H1 (cell line): Measurements from ENCODE around the gene INSM2. TPM values are rescaled to one million over a fixed set of nuclear protein-coding genes. Genes with fewer than 3 reads are reported as not detected.
A peak's percentile ranks its signal among the peaks of the same experiment; 100 is the strongest.

Source experiments
- CTCF ChIA-PET: fragments of 300-600 bp; sonication (Branson Sonifier 250); formaldehyde crosslinking; loops from one replicate; lab custom pipeline; 2021; ENCODE audit not compliant: partially characterized antibody; lab: Charles Lee
- POLR2A ChIA-PET: fragments of 300-600 bp; sonication (Branson Sonifier 250); formaldehyde crosslinking; loops from one replicate; lab custom pipeline; 2021; ENCODE audit warnings: inconsistent platforms; ENCODE audit not compliant: partially characterized antibody; lab: Charles Lee
- DNase-seq, 2 experiments: peaks; one replicate each; pipeline versions ENCODE4 v3.0.0 to v3.0.0-alpha.2; 2010 to 2022; ENCODE audit warnings: low spot score in 2 of 2, low read depth in 1 of 2, mixed read lengths in 1 of 2
- FAIRE-seq: peaks from 2 replicates; lab custom pipeline; 2011; peaks lifted over from hg19 to GRCh38; lab: Jason Lieb, UNC
- H2AFZ ChIP-seq: 2 replicates; pipeline ENCODE4 v1.8.1; 2012; ENCODE audit warnings: low read length, inconsistent platforms
- H2AK5ac ChIP-seq: 2 replicates; pipeline ENCODE4 v1.6.1; 2013; ENCODE audit warnings: low read depth, low read length
- H2BK120ac ChIP-seq: replicated peaks from 2 replicates; pipeline ENCODE3; 2013; ENCODE audit warnings: low read depth, low read length, inconsistent platforms
- H2BK12ac ChIP-seq: 2 replicates; pipeline ENCODE4 v1.6.1; 2013; ENCODE audit warnings: low read depth, low read length
- H2BK15ac ChIP-seq: 2 replicates; pipeline ENCODE4 v1.6.1; 2013; ENCODE audit warnings: low read length
- H2BK20ac ChIP-seq: 2 replicates; pipeline ENCODE4 v1.6.1; 2013; ENCODE audit warnings: low read length
- H2BK5ac ChIP-seq: 2 replicates; pipeline ENCODE4 v1.6.1; 2013; ENCODE audit warnings: low read depth, low read length
- H3K14ac ChIP-seq: 2 replicates; pipeline ENCODE4 v1.6.1; 2013; ENCODE audit warnings: inconsistent platforms; ENCODE audit not compliant: insufficient read length
- H3K18ac ChIP-seq: 2 replicates; pipeline ENCODE4 v1.6.1; 2013; ENCODE audit warnings: low read length; ENCODE audit errors: extremely low read depth
- H3K23ac ChIP-seq: 2 replicates; pipeline ENCODE4 v1.6.1; 2013; ENCODE audit warnings: inconsistent platforms; ENCODE audit not compliant: insufficient read length
- H3K23me2 ChIP-seq: 2 replicates; pipeline ENCODE4 v1.6.1; 2013; ENCODE audit warnings: low read depth, low read length
- H3K27ac ChIP-seq: 2 replicates; pipeline ENCODE4 v1.6.1; 2011; ENCODE audit warnings: low read depth, low read length, inconsistent platforms
- H3K27me3 ChIP-seq, 4 experiments: replicated peaks in 1 of 4; 1 replicate in 1 of 4; 2 replicates in 3 of 4; pipeline versions ENCODE4 v1.6.1 to v1.8.1; 2011 to 2013; ENCODE audit warnings: low read length in 3 of 4, mild to moderate bottlenecking in 3 of 4, inconsistent platforms in 2 of 4, mixed read lengths in 2 of 4, moderate library complexity in 1 of 4; ENCODE audit not compliant: control insufficient read depth in 3 of 4, insufficient read depth in 3 of 4; ENCODE audit errors: extremely low read depth in 1 of 4
- H3K36me3 ChIP-seq, 4 experiments: 2 replicates each; pipeline versions ENCODE4 v1.6.1 to v1.8.1; 2011 to 2013; ENCODE audit warnings: mild to moderate bottlenecking in 4 of 4, low read length in 3 of 4, moderate library complexity in 2 of 4, control low read depth in 1 of 4, inconsistent platforms in 1 of 4; ENCODE audit not compliant: insufficient read depth in 4 of 4, control insufficient read depth in 2 of 4
- H3K4ac ChIP-seq: replicated peaks from 2 replicates; pipeline ENCODE3; 2013; ENCODE audit warnings: low read length, low read depth, mixed read lengths, inconsistent platforms; ENCODE audit not compliant: insufficient read length
- H3K4me1 ChIP-seq, 4 experiments: replicated peaks in 1 of 4; 1 replicate in 1 of 4; 2 replicates in 3 of 4; pipeline versions ENCODE4 v1.6.1 to v1.8.1; 2011 to 2013; ENCODE audit warnings: low read length in 3 of 4, inconsistent platforms in 2 of 4, mixed read lengths in 1 of 4; ENCODE audit not compliant: insufficient read depth in 4 of 4, control insufficient read depth in 3 of 4
- H3K4me2 ChIP-seq, 2 experiments: 2 replicates each; pipeline versions ENCODE4 v1.6.1 to v1.8.1; 2011 to 2013; ENCODE audit warnings: low read depth in 2 of 2, low read length in 2 of 2, control low read depth in 1 of 2, inconsistent platforms in 1 of 2, mild to moderate bottlenecking in 1 of 2; ENCODE audit not compliant: insufficient read depth in 1 of 2
- H3K4me3 ChIP-seq, 4 experiments: fragments of 200-600, 300-600 bp in 1 of 4; sonication (generic), shearing (Covaris generic), sonication (Bioruptor Twin) in 1 of 4; 2 replicates each; pipeline versions ENCODE4 v1.5.1 to v1.8.1; 2011 to 2016; ENCODE audit warnings: low read length in 4 of 4, low read depth in 3 of 4, control low read depth in 2 of 4, inconsistent platforms in 2 of 4, mild to moderate bottlenecking in 2 of 4, mixed read lengths in 1 of 4, moderate library complexity in 1 of 4; ENCODE audit not compliant: insufficient read depth in 2 of 4; ENCODE audit errors: extremely low read depth in 1 of 4
- H3K56ac ChIP-seq: replicated peaks from 2 replicates; pipeline ENCODE3; 2013; ENCODE audit warnings: low read depth, mild to moderate bottlenecking, mixed read lengths, low read length, inconsistent platforms; ENCODE audit not compliant: insufficient read length
- H3K79me1 ChIP-seq: 2 replicates; pipeline ENCODE4 v1.6.1; 2013; ENCODE audit warnings: low read depth, low read length, control low read depth
- H3K79me2 ChIP-seq, 2 experiments: 2 replicates each; pipeline versions ENCODE4 v1.6.1 to v1.8.1; 2012 to 2013; ENCODE audit warnings: low read length in 2 of 2, mild to moderate bottlenecking in 2 of 2, inconsistent platforms in 1 of 2; ENCODE audit not compliant: insufficient read depth in 2 of 2, control insufficient read depth in 1 of 2
- H3K9ac ChIP-seq, 4 experiments: replicated peaks in 1 of 4; 1 replicate in 1 of 4; 2 replicates in 3 of 4; pipeline versions ENCODE4 v1.6.1 to v1.8.1; 2011 to 2013; ENCODE audit warnings: low read depth in 3 of 4, low read length in 3 of 4, control low read depth in 2 of 4, mild to moderate bottlenecking in 2 of 4, moderate library complexity in 2 of 4, inconsistent platforms in 1 of 4; ENCODE audit errors: extremely low read depth in 1 of 4
- H3K9me3 ChIP-seq, 2 experiments: 2 replicates each; pipeline versions ENCODE4 v1.6.1 to v1.8.1; 2012 to 2013; ENCODE audit warnings: mild to moderate bottlenecking in 2 of 2, moderate library complexity in 2 of 2, control low read depth in 1 of 2, inconsistent platforms in 1 of 2, low read depth in 1 of 2, low read length in 1 of 2, mixed read lengths in 1 of 2; ENCODE audit not compliant: insufficient read depth in 2 of 2
- H4K20me1 ChIP-seq, 2 experiments: replicated peaks in 1 of 2; 2 replicates each; pipeline versions ENCODE3 to v1.8.1; 2011 to 2013; ENCODE audit warnings: inconsistent platforms in 2 of 2, low read length in 2 of 2, mild to moderate bottlenecking in 1 of 2; ENCODE audit not compliant: insufficient read depth in 2 of 2, control insufficient read depth in 1 of 2
- H4K5ac ChIP-seq: 2 replicates; pipeline ENCODE4 v1.6.1; 2013; ENCODE audit warnings: low read length, low read depth, mixed read lengths, inconsistent platforms; ENCODE audit not compliant: insufficient read length
- H4K8ac ChIP-seq: 2 replicates; pipeline ENCODE4 v1.8.0; 2013; ENCODE audit warnings: mild to moderate bottlenecking, moderate library complexity, low read length, inconsistent platforms; ENCODE audit not compliant: insufficient read depth; ENCODE audit errors: extremely low read depth
- H4K91ac ChIP-seq: replicated peaks from 2 replicates; pipeline ENCODE3; 2013; ENCODE audit warnings: low read length, mixed read lengths, inconsistent platforms; ENCODE audit not compliant: insufficient read length
- BRCA1 ChIP-seq: IDR thresholded peaks from 2 replicates; pipeline ENCODE4 v1.6.1; 2012; ENCODE audit warnings: low read depth, low read length, improper control_type of control experiment
- CHD2 ChIP-seq: IDR thresholded peaks from 2 replicates; pipeline ENCODE4 v1.6.1; 2012; ENCODE audit warnings: low read length, improper control_type of control experiment
- CTCF ChIP-seq, 3 experiments: IDR thresholded peaks; 1 replicate in 2 of 3; 2 replicates in 1 of 3; pipeline versions ENCODE4 v1.5.1 to v1.6.1; 2011; ENCODE audit warnings: low read length in 3 of 3, mild to moderate bottlenecking in 3 of 3, inconsistent platforms in 2 of 3, low read depth in 1 of 3, moderate library complexity in 1 of 3; ENCODE audit not compliant: insufficient read depth in 1 of 3; ENCODE audit errors: control extremely low read depth in 1 of 3
- EGR1 ChIP-seq: IDR thresholded peaks from 2 replicates; pipeline ENCODE4 v1.6.1; 2011; ENCODE audit warnings: low read depth, low read length, borderline replicate concordance
- EZH2 ChIP-seq: fragments of 200-600 bp; sonication (generic); IDR thresholded peaks from 2 replicates; pipeline ENCODE4 v1.7.1; 2012; ENCODE audit warnings: low read depth, mild to moderate bottlenecking, moderate library complexity, low read length, inconsistent platforms; ENCODE audit not compliant: severe bottlenecking
- GTF2F1 ChIP-seq: IDR thresholded peaks from 2 replicates; pipeline ENCODE4 v1.6.1; 2012; ENCODE audit warnings: low read depth, low read length, improper control_type of control experiment, borderline replicate concordance
- JUND ChIP-seq: IDR thresholded peaks from 2 replicates; pipeline ENCODE4 v1.6.1; 2011; ENCODE audit warnings: mild to moderate bottlenecking, improper control_type of control experiment, low read length
- KDM1A ChIP-seq: fragments of 200-600, 300-600 bp; sonication (generic); IDR thresholded peaks from 2 replicates; pipeline ENCODE4 v1.7.1; 2016; ENCODE audit warnings: mild to moderate bottlenecking, low read length, borderline replicate concordance
- RXRA ChIP-seq: IDR thresholded peaks from 2 replicates; pipeline ENCODE4 v1.6.1; 2011; ENCODE audit warnings: low read depth, mild to moderate bottlenecking, low read length, moderate library complexity; ENCODE audit not compliant: insufficient read depth
- SP1 ChIP-seq: IDR thresholded peaks from 2 replicates; pipeline ENCODE4 v1.6.1; 2011; ENCODE audit warnings: low read depth, low read length
- SP2 ChIP-seq: IDR thresholded peaks from 2 replicates; pipeline ENCODE4 v1.6.1; 2012; ENCODE audit warnings: mild to moderate bottlenecking, low read length, inconsistent platforms
- TEAD4 ChIP-seq: IDR thresholded peaks from 2 replicates; pipeline ENCODE4 v1.6.1; 2012; ENCODE audit warnings: low read depth, low read length, inconsistent platforms, mixed read lengths
- WGBS, 2 experiments: shearing (Covaris generic) in 1 of 2; methylation state at CpG; one replicate each; pipeline versions ENCODE4 v1.1.6 to v1.1.7; 2013 to 2015; ENCODE audit warnings: low lambda C conversion rate in 2 of 2, mixed read lengths in 2 of 2, inconsistent platforms in 1 of 2, low coverage in 1 of 2, missing lambda C conversion rate in 1 of 2; ENCODE audit not compliant: insufficient replicate concordance in 2 of 2, insufficient coverage in 1 of 2, insufficient read length in 1 of 2; ENCODE audit errors: extremely low coverage in 1 of 2, missing lambda C conversion rate in 1 of 2; 5-methylcytosine and 5-hydroxymethylcytosine counted together
- polyA plus RNA-seq, 7 experiments: library from polyadenylated mRNA; depleted of rRNA in 3 of 7; stranded (reverse) in 5 of 7; unstranded in 2 of 7; fragments of >200 nt in 5 of 7; fragments of 200-250 nt in 2 of 7; gene quantifications; 1 replicate in 5 of 7; 2 replicates in 1 of 7; 4 replicates in 1 of 7; pipeline versions ENCODE4 v1.2.1 to v1.2.3, GENCODE V29; 2011 to 2013; ENCODE audit warnings: missing spikeins in 2 of 7, mixed read lengths in 2 of 7
- total RNA-seq: library from RNA; stranded (reverse); fragmentation: NEBNext Ultra II Directional; extraction: Animal tissue kit (Norgen Biotek cat#: 25700); gene quantifications from 2 replicates; pipeline ENCODE4 v1.2.1, GENCODE V29; 2021

Gene INSM2
- total and polyA plus RNA-seq, 2 of the 8 experiments (the other 6 are each of a cell fraction or from before 2014, with no cell fraction given) = not detected

GRCh38 chr14:35532783-35533356, 1.1 kb upstream of the INSM2 start:
- no peak overlapping the region for H3K27ac ChIP-seq
- no peaks in the 10 kb centered on the region for H3K79me2 ChIP-seq
- no peak overlapping the region for H3K23ac ChIP-seq
- H3K56ac ChIP-seq = no peak overlapping the region
- no peaks in the 10 kb centered on the region for H3K36me3 ChIP-seq
- WGBS, 2 experiments = 18% methylated on average over 6 of the region's 6 CpGs; no CpG with 5 or more reads in 1 of the 2 experiments
- no peak for DNase-seq
- no peak overlapping the region for H2BK15ac ChIP-seq
- H2BK12ac ChIP-seq = no peak overlapping the region
- H3K23me2 ChIP-seq = peaks cover 18% of the 10 kb centered on the region
- no peak overlapping the region for H2BK5ac ChIP-seq
- H3K4ac ChIP-seq = no peak overlapping the region
- H3K4me1 ChIP-seq = peaks cover 0 to 9% (median 3%) of the 10 kb centered on the region in 4 experiments; a peak in 5 of 7 replicates
- CTCF ChIA-PET = interaction anchor here (1.0 to 2.8 kb wide), 7 partner anchors 18 to 156 kb away, joined by 3 to 11 read pairs (median 3); no protein-coding TSS in a partner anchor
- peaks cover 6 to 9% of the 10 kb centered on the region in 2 experiments for H4K20me1 ChIP-seq
- no peak for FAIRE-seq
- no peak overlapping the region for H2BK120ac ChIP-seq
- H3K9ac ChIP-seq = no peak overlapping the region
- no peak overlapping the region for H3K14ac ChIP-seq
- H4K5ac ChIP-seq = no peak overlapping the region
- H3K4me3 ChIP-seq = peak overlapping the region; percentile 58 to 78 (median 65)
- H2BK20ac ChIP-seq = no peak overlapping the region
- peak overlapping the region; percentile 75 to 95 for H3K4me2 ChIP-seq
- peak overlapping the region; percentile 76; the same call in 1 of the 2 replicates for H2AFZ ChIP-seq
- H3K27me3 ChIP-seq = peaks cover 19 to 57% (median 39%) of the 10 kb centered on the region in 4 experiments
- H4K8ac ChIP-seq = no peak overlapping the region
- no peaks in the 10 kb centered on the region for H3K79me1 ChIP-seq
- H3K18ac ChIP-seq = no peak overlapping the region
- no peaks in the 10 kb centered on the region for H3K9me3 ChIP-seq
- POLR2A ChIA-PET = no interaction called here
- no peak overlapping the region for H4K91ac ChIP-seq
- no peak overlapping the region for H2AK5ac ChIP-seq
- no peak for TF ChIP-seq JUND
- TF ChIP-seq EZH2 = no peak
- no peak for TF ChIP-seq KDM1A
- no peak for TF ChIP-seq GTF2F1
- TF ChIP-seq SP2 = no peak
- TF ChIP-seq BRCA1 = no peak
- TF ChIP-seq CHD2 = no peak
- no peak for TF ChIP-seq CTCF (IDR thresholded peaks at IDR 0.05; ENCODE audit: control extremely low read depth in 1 of 3, insufficient read depth in 1 of 3, low read depth in 1 of 3, low read length in 3 of 3)
- TF ChIP-seq SP1 = no peak
- no peak for TF ChIP-seq TEAD4
- no peak for TF ChIP-seq RXRA
- no peak for TF ChIP-seq EGR1
